IMR-90 (cell line): ENCODE data around the gene DDX10. TPM values are rescaled to one million over a fixed set of nuclear protein-coding genes. Genes with fewer than 3 reads are reported as not detected.

Source experiments
- ATAC-seq: fragments of 200-7000 bp; cut with Tn5 transposase; 2 replicates; pipeline ENCODE4 v1.9.1; 2020; ENCODE audit warnings: low read depth, mild to moderate bottlenecking, moderate library complexity
- BruUV-seq: library from RNA; stranded (reverse); fragments of 400-500 nt; replicated peaks from 2 replicates; lab custom pipeline; 2021; lab: Mats Ljungman, UMichigan
- CTCF ChIA-PET: fragments of 300-600 bp; formaldehyde crosslinking; extraction: SDS; loops from one replicate; lab custom pipeline; 2021; ENCODE audit warnings: antibody characterized with exemption; lab: Yijun Ruan, JAX
- POLR2A ChIA-PET: fragments of 300-600 bp; sonication (Branson Sonifier 250); formaldehyde crosslinking; loops from one replicate; lab custom pipeline; 2022; ENCODE audit warnings: antibody characterized with exemption; ENCODE audit not compliant: unreplicated experiment; lab: Charles Lee
- DNase-seq: peaks from one replicate; pipeline ENCODE4 v3.0.0; 2013
- H2AFZ ChIP-seq: replicated peaks from 2 replicates; pipeline ENCODE3; 2013; ENCODE audit warnings: low read length, mild to moderate bottlenecking; ENCODE audit not compliant: poor library complexity
- H2AK5ac ChIP-seq: 2 replicates; pipeline ENCODE4 v1.6.1; 2013; ENCODE audit warnings: low read depth, low read length, inconsistent platforms
- H2AK9ac ChIP-seq: replicated peaks from 2 replicates; pipeline ENCODE3; 2013; ENCODE audit warnings: mild to moderate bottlenecking, low read depth, low read length, moderate library complexity; ENCODE audit not compliant: poor library complexity
- H2BK120ac ChIP-seq: 2 replicates; pipeline ENCODE4 v1.6.1; 2013; ENCODE audit warnings: low read depth, low read length, inconsistent platforms
- H2BK15ac ChIP-seq: 3 replicates; pipeline ENCODE4 v1.6.1; 2013; ENCODE audit warnings: low read depth, low read length, inconsistent platforms
- H2BK20ac ChIP-seq: 2 replicates; pipeline ENCODE4 v1.6.1; 2013; ENCODE audit warnings: low read depth, mild to moderate bottlenecking, inconsistent platforms, low read length, moderate library complexity
- H2BK5ac ChIP-seq: 2 replicates; pipeline ENCODE4 v1.6.1; 2013; ENCODE audit warnings: mild to moderate bottlenecking, low read depth, low read length, inconsistent platforms; ENCODE audit not compliant: poor library complexity, severe bottlenecking
- H3K14ac ChIP-seq: replicated peaks from 2 replicates; pipeline ENCODE4 v1.6.1; 2013; ENCODE audit warnings: low read depth, low read length, inconsistent platforms
- H3K18ac ChIP-seq: 2 replicates; pipeline ENCODE4 v1.6.1; 2013; ENCODE audit warnings: low read depth, low read length, control low read depth
- H3K23ac ChIP-seq: 2 replicates; pipeline ENCODE4 v1.6.1; 2013; ENCODE audit warnings: low read depth, low read length, inconsistent platforms
- H3K27ac ChIP-seq: 2 replicates; pipeline ENCODE4 v1.5.1; 2013; ENCODE audit warnings: mild to moderate bottlenecking, control low read depth, low read length; ENCODE audit not compliant: insufficient read depth
- H3K27me3 ChIP-seq: 2 replicates; pipeline ENCODE4 v1.6.1; 2013; ENCODE audit warnings: low read length; ENCODE audit not compliant: control insufficient read depth, insufficient read depth
- H3K36me3 ChIP-seq: 2 replicates; pipeline ENCODE4 v1.6.1; 2013; ENCODE audit warnings: low read length, mixed read lengths; ENCODE audit not compliant: control insufficient read depth, insufficient read depth
- H3K4ac ChIP-seq: 2 replicates; pipeline ENCODE4 v1.6.1; 2013; ENCODE audit warnings: low read depth, low read length, inconsistent platforms
- H3K4me1 ChIP-seq: 2 replicates; pipeline ENCODE4 v1.6.1; 2013; ENCODE audit warnings: low read length, mixed read lengths; ENCODE audit not compliant: control insufficient read depth, insufficient read depth
- H3K4me2 ChIP-seq: 2 replicates; pipeline ENCODE4 v1.6.1; 2013; ENCODE audit warnings: low read depth, mild to moderate bottlenecking, control low read depth, low read length, moderate library complexity
- H3K4me3 ChIP-seq: 2 replicates; pipeline ENCODE4 v1.5.1; 2013; ENCODE audit warnings: low read depth, mild to moderate bottlenecking, control low read depth, low read length, moderate library complexity; ENCODE audit not compliant: insufficient read depth
- H3K56ac ChIP-seq: 2 replicates; pipeline ENCODE4 v1.6.1; 2013; ENCODE audit warnings: low read length, inconsistent platforms; ENCODE audit not compliant: insufficient read depth; ENCODE audit errors: extremely low read depth
- H3K79me1 ChIP-seq, 2 experiments: 2 replicates each; pipeline ENCODE4 v1.6.1; 2013; ENCODE audit warnings: low read length in 2 of 2, inconsistent platforms in 1 of 2, low read depth in 1 of 2
- H3K9ac ChIP-seq: 2 replicates; pipeline ENCODE4 v1.6.1; 2013; ENCODE audit warnings: low read depth, low read length, control low read depth
- H3K9me1 ChIP-seq: 2 replicates; pipeline ENCODE4 v1.6.1; 2013; ENCODE audit warnings: low read length, inconsistent platforms; ENCODE audit not compliant: insufficient read depth
- H3K9me3 ChIP-seq: 2 replicates; pipeline ENCODE4 v1.6.1; 2013; ENCODE audit warnings: low read length; ENCODE audit not compliant: control insufficient read depth, insufficient read depth
- H4K20me1 ChIP-seq: 2 replicates; pipeline ENCODE4 v1.6.1; 2013; ENCODE audit warnings: low read length, inconsistent platforms; ENCODE audit not compliant: insufficient read depth
- H4K5ac ChIP-seq: 2 replicates; pipeline ENCODE4 v1.6.1; 2013; ENCODE audit warnings: mild to moderate bottlenecking, low read depth, low read length, control low read depth
- H4K8ac ChIP-seq, 2 experiments: 2 replicates each; pipeline ENCODE4 v1.6.1; 2013; ENCODE audit warnings: low read depth in 2 of 2, low read length in 2 of 2, control low read depth in 1 of 2, inconsistent platforms in 1 of 2
- H4K91ac ChIP-seq: 2 replicates; pipeline ENCODE4 v1.6.1; 2013; ENCODE audit warnings: low read depth, low read length, inconsistent platforms; ENCODE audit not compliant: insufficient read depth
- BHLHE40 ChIP-seq: fragments of 150-350 bp; IDR thresholded peaks from 2 replicates; pipeline ENCODE4 v1.6.1; 2016; ENCODE audit warnings: mild to moderate bottlenecking, low read depth, low read length
- CEBPB ChIP-seq: IDR thresholded peaks from 2 replicates; pipeline ENCODE4 v1.6.1; 2012; ENCODE audit warnings: low read depth, low read length, improper control_type of control experiment
- CHD1 ChIP-seq: IDR thresholded peaks from 2 replicates; pipeline ENCODE4 v1.6.1; 2012; ENCODE audit warnings: low read depth, low read length, improper control_type of control experiment
- FOS ChIP-seq: fragments of 150-350 bp; IDR thresholded peaks from 2 replicates; pipeline ENCODE4 v1.6.1; 2016; ENCODE audit warnings: low read depth, low read length
- MAFK ChIP-seq: IDR thresholded peaks from 2 replicates; pipeline ENCODE4 v1.6.1; 2012; ENCODE audit warnings: low read depth, low read length, improper control_type of control experiment
- MAZ ChIP-seq: IDR thresholded peaks from 2 replicates; pipeline ENCODE4 v1.6.1; 2012; ENCODE audit warnings: low read depth, mild to moderate bottlenecking, low read length, improper control_type of control experiment, moderate library complexity, borderline replicate concordance
- MXI1 ChIP-seq: IDR thresholded peaks from 2 replicates; pipeline ENCODE4 v1.6.1; 2012; ENCODE audit warnings: low read depth, mild to moderate bottlenecking, low read length, moderate library complexity, borderline replicate concordance
- NFE2L2 ChIP-seq: fragments of 150-350 bp; IDR thresholded peaks from 2 replicates; pipeline ENCODE4 v1.6.1; 2016; ENCODE audit warnings: low read depth, mild to moderate bottlenecking, low read length
- POLR2A ChIP-seq: IDR thresholded peaks from 2 replicates; pipeline ENCODE4 v1.6.1; 2012; ENCODE audit warnings: mild to moderate bottlenecking, low read depth, low read length
- RAD21 ChIP-seq: IDR thresholded peaks from 2 replicates; pipeline ENCODE4 v1.6.1; 2012; ENCODE audit warnings: low read length, improper control_type of control experiment
- RCOR1 ChIP-seq: IDR thresholded peaks from 2 replicates; pipeline ENCODE4 v1.6.1; 2012; ENCODE audit warnings: mild to moderate bottlenecking, low read length, improper control_type of control experiment; ENCODE audit not compliant: insufficient replicate concordance
- RFX5 ChIP-seq: IDR thresholded peaks from 2 replicates; pipeline ENCODE4 v1.8.0; 2012; ENCODE audit warnings: low read depth, mild to moderate bottlenecking, low read length, moderate library complexity
- SMC3 ChIP-seq: fragments of 150-350 bp; IDR thresholded peaks from 2 replicates; pipeline ENCODE4 v1.6.1; 2016; ENCODE audit warnings: low read depth, mild to moderate bottlenecking, antibody characterized with exemption, low read length, moderate library complexity
- WGBS, 2 experiments: methylation state at CpG; one replicate each; pipeline versions ENCODE4 v1.1.5 to v1.1.7; 2013; ENCODE audit warnings: missing lambda C conversion rate in 2 of 2; ENCODE audit not compliant: insufficient read length in 1 of 2; ENCODE audit errors: extremely low coverage in 2 of 2; 5-methylcytosine and 5-hydroxymethylcytosine counted together
- dilution Hi-C: fragments of 300-500 bp; cut with HindIII; formaldehyde crosslinking; loops from one replicate; pipeline ENCODE4 v1.14.3; 2018; ENCODE audit warnings: low sequenced_read_pairs; ENCODE audit not compliant: unreplicated experiment
- in situ Hi-C: fragments of 300-500 bp; cut with MboI; formaldehyde crosslinking; loops from 3 replicates; pipeline ENCODE4 v1.14.3; 2019; ENCODE audit warnings: low sequenced_read_pairs, inconsistent platforms, mixed read lengths
- intact Hi-C: fragments of 100-400 bp; cut with micrococcal nuclease; formaldehyde crosslinking; loops from 2 replicates; pipeline ENCODE4 v1.10.0; 2022
- polyA plus RNA-seq, 3 experiments: library from polyadenylated mRNA; depleted of rRNA; stranded (reverse); fragments of >200 nt; gene quantifications; 2 replicates each; pipeline ENCODE4 v1.2.3, GENCODE V29; 2012; ENCODE audit warnings: low replicate concordance in 1 of 3
- total RNA-seq: library from RNA; depleted of rRNA; stranded (reverse); fragments of >200 nt; gene quantifications from 2 replicates; pipeline ENCODE4 v1.2.3, GENCODE V29; 2012
- TF ChIP-seq, protein P1 (sequence below): fragments of 150-350 bp; IDR thresholded peaks from 2 replicates; pipeline ENCODE4 v1.6.1; 2017; ENCODE audit warnings: mild to moderate bottlenecking, antibody characterized with exemption, low read length, low read depth
- TF ChIP-seq, protein P2 (sequence below): conservative IDR thresholded peaks from 2 replicates; pipeline ENCODE4 v1.5.1; 2012; ENCODE audit warnings: mild to moderate bottlenecking, low read depth, low read length, improper control_type of control experiment
- TF ChIP-seq, protein P3 (sequence below): fragments of 150-350 bp; IDR thresholded peaks from 2 replicates; pipeline ENCODE4 v1.6.1; 2016; ENCODE audit warnings: low read depth, mild to moderate bottlenecking, low read length, moderate library complexity, borderline replicate concordance

DDX10 gene
- total and polyA plus RNA-seq, 2 of the 4 experiments (the other 2 are of a cell fraction), result 20.0 to 31.9 TPM

- Histone ChIP-seq H2AK9ac (no peak overlapping the region), H3K79me1 (peaks cover 14 to 16% of the 10 kb centered on the region in 2 experiments; a peak in 3 of 4 replicates), H3K4me1 (no peaks in the 10 kb centered on the region), H3K56ac (no peak overlapping the region), H2AK5ac (no peak overlapping the region), H3K27ac (no peak overlapping the region), H2BK120ac (no peak overlapping the region), H2BK5ac (no peak overlapping the region), H3K9ac (no peak overlapping the region), H3K4ac (no peak overlapping the region), H4K5ac (no peak overlapping the region), H4K20me1 (no peaks in the 10 kb centered on the region), H3K4me3 (no peak overlapping the region), H3K18ac (no peak overlapping the region), H4K91ac (no peak overlapping the region), H3K9me3 (no peaks in the 10 kb centered on the region), H3K27me3 (no peaks in the 10 kb centered on the region), H2BK15ac (no peak overlapping the region), H3K9me1 (no peaks in the 10 kb centered on the region), H2AFZ (no peak overlapping the region), H3K14ac (no peak overlapping the region), H2BK20ac (no peak overlapping the region), H3K4me2 (no peak overlapping the region), H3K36me3 (no peaks in the 10 kb centered on the region), H4K8ac (no peak overlapping the region), H3K23ac (no peak overlapping the region)
- ATAC-seq, result no peak
- WGBS, 2 experiments, result no CpG with 5 or more reads among the region's 6 CpGs
- DNase-seq, result no peak
- intact Hi-C loops (no loop called here), dilution Hi-C loops (no loop called here), in situ Hi-C loops (no loop called here)
- POLR2A ChIA-PET, result no interaction called here
- no TSS peak for BruUV-seq
- TF ChIP-seq BHLHE40 (no peak), RCOR1 (no peak), FOS (no peak), RFX5 (no peak), CHD1 (no peak), POLR2A (no peak), MAZ (no peak), SMC3 (no peak), CEBPB (no peak), MAFK (no peak), MXI1 (no peak), NFE2L2 (no peak), RAD21 (no peak)
- TF ChIP-seq, protein P1, sequence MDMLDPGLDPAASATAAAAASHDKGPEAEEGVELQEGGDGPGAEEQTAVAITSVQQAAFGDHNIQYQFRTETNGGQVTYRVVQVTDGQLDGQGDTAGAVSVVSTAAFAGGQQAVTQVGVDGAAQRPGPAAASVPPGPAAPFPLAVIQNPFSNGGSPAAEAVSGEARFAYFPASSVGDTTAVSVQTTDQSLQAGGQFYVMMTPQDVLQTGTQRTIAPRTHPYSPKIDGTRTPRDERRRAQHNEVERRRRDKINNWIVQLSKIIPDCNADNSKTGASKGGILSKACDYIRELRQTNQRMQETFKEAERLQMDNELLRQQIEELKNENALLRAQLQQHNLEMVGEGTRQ, result no peak
- TF ChIP-seq, protein P2, sequence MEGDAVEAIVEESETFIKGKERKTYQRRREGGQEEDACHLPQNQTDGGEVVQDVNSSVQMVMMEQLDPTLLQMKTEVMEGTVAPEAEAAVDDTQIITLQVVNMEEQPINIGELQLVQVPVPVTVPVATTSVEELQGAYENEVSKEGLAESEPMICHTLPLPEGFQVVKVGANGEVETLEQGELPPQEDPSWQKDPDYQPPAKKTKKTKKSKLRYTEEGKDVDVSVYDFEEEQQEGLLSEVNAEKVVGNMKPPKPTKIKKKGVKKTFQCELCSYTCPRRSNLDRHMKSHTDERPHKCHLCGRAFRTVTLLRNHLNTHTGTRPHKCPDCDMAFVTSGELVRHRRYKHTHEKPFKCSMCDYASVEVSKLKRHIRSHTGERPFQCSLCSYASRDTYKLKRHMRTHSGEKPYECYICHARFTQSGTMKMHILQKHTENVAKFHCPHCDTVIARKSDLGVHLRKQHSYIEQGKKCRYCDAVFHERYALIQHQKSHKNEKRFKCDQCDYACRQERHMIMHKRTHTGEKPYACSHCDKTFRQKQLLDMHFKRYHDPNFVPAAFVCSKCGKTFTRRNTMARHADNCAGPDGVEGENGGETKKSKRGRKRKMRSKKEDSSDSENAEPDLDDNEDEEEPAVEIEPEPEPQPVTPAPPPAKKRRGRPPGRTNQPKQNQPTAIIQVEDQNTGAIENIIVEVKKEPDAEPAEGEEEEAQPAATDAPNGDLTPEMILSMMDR, result no peak
- TF ChIP-seq, protein P3, sequence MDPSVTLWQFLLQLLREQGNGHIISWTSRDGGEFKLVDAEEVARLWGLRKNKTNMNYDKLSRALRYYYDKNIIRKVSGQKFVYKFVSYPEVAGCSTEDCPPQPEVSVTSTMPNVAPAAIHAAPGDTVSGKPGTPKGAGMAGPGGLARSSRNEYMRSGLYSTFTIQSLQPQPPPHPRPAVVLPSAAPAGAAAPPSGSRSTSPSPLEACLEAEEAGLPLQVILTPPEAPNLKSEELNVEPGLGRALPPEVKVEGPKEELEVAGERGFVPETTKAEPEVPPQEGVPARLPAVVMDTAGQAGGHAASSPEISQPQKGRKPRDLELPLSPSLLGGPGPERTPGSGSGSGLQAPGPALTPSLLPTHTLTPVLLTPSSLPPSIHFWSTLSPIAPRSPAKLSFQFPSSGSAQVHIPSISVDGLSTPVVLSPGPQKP, result no peak
- CTCF ChIA-PET, result interaction anchor here (0.9 kb wide), 1 partner anchor 14 kb away, joined by 3 read pairs; no protein-coding TSS in a partner anchor
Measured at GRCh38 chr11:108748968-108749367, 84.1 kb downstream of the DDX10 start.
